Neural crest cell (in vitro differentiated cells): ENCODE measurements around the gene RNF144A. TPM values are rescaled to one million over a fixed set of nuclear protein-coding genes. Genes with fewer than 3 reads are reported as not detected.

Experiments
- DNase-seq: peaks from one replicate; pipeline ENCODE4 v3.0.0; 2021; ENCODE audit warnings: low read depth, mixed read lengths, low spot score
- H3K27ac Mint-ChIP-seq: one replicate; pipeline ENCODE4 v1.8.0; 2021; ENCODE audit warnings: mild to moderate bottlenecking, mixed read lengths; ENCODE audit not compliant: unreplicated experiment
- H3K27me3 Mint-ChIP-seq: 2 replicates; pipeline ENCODE4 v1.8.0; 2021; ENCODE audit warnings: low read depth, mild to moderate bottlenecking, mixed read lengths
- H3K36me3 Mint-ChIP-seq: 2 replicates; pipeline ENCODE4 v1.8.0; 2021; ENCODE audit warnings: low read depth, mild to moderate bottlenecking, mixed read lengths
- H3K4me1 Mint-ChIP-seq: 2 replicates; pipeline ENCODE4 v1.8.0; 2021; ENCODE audit warnings: mixed read lengths
- H3K4me3 Mint-ChIP-seq: one replicate; pipeline ENCODE4 v1.8.0; 2021; ENCODE audit warnings: mild to moderate bottlenecking, mixed read lengths
- H3K9me3 Mint-ChIP-seq: 2 replicates; pipeline ENCODE4 v1.8.0; 2021; ENCODE audit warnings: mixed read lengths
- total RNA-seq: library from RNA; stranded (reverse); gene quantifications from 2 replicates; pipeline ENCODE4 v1.2.1, GENCODE V29; 2021
- TF ChIP-seq, protein P1 (sequence below): fragments of 200-600 bp; sonication (generic); conservative IDR thresholded peaks from 2 replicates; pipeline ENCODE4 v1.5.0; 2021; ENCODE audit warnings: antibody characterized with exemption, mild to moderate bottlenecking

The RNF144A gene
- total RNA-seq, 1 donor from 2014 or later: 49.6 TPM

DNA sequence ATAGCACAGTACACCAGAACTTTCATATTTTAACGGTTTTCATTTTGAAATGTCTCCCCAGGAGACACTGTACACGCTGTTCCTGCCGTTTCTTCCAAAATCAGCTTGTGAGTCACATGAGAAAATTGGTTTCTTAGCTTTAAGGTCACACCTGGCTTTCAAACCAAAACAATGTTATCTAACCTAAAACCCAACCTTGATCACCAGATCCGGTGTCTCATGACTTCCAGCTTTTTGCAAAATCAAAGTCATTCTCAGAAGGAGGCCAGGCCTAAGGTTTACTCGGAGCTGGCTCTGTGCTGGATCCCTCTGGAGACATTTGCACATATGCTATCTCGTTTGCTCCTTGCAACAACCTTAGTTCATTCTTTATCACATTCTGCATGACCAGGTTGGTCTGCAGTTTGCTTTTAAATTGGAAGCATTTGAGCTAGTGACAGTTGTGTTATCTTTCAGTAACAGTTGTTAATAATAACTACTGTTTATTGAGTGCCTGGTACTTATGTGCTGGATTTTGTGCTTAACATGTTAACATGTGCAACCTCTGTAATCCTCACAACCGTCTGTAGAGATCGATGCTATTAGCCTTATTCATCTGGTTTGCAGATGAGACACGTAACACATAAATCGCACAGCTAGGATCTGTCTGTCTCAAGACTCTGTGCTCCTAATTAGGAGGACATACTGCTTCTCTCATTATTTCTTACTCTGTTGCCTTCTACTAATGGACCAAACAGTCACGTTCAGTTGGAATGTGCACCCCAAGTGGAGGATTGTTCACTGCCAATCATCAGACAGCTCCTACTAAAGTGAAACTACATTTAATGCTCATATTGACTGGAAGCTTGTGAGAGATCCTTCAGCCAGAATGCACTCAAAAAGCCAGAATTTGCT is 105.5 kb downstream of the RNF144A start:
- H3K4me3 Mint-ChIP-seq: no peak overlapping the region
- peaks cover 38% of the 10 kb centered on the region for H3K4me1 Mint-ChIP-seq
- no peaks in the 10 kb centered on the region for H3K9me3 Mint-ChIP-seq
- TF ChIP-seq, protein P1, sequence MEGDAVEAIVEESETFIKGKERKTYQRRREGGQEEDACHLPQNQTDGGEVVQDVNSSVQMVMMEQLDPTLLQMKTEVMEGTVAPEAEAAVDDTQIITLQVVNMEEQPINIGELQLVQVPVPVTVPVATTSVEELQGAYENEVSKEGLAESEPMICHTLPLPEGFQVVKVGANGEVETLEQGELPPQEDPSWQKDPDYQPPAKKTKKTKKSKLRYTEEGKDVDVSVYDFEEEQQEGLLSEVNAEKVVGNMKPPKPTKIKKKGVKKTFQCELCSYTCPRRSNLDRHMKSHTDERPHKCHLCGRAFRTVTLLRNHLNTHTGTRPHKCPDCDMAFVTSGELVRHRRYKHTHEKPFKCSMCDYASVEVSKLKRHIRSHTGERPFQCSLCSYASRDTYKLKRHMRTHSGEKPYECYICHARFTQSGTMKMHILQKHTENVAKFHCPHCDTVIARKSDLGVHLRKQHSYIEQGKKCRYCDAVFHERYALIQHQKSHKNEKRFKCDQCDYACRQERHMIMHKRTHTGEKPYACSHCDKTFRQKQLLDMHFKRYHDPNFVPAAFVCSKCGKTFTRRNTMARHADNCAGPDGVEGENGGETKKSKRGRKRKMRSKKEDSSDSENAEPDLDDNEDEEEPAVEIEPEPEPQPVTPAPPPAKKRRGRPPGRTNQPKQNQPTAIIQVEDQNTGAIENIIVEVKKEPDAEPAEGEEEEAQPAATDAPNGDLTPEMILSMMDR: no peak
- no peaks in the 10 kb centered on the region for H3K27me3 Mint-ChIP-seq
- no peak overlapping the region for H3K27ac Mint-ChIP-seq
- H3K36me3 Mint-ChIP-seq: peaks cover 19% of the 10 kb centered on the region
- no peak for DNase-seq

DNA sequence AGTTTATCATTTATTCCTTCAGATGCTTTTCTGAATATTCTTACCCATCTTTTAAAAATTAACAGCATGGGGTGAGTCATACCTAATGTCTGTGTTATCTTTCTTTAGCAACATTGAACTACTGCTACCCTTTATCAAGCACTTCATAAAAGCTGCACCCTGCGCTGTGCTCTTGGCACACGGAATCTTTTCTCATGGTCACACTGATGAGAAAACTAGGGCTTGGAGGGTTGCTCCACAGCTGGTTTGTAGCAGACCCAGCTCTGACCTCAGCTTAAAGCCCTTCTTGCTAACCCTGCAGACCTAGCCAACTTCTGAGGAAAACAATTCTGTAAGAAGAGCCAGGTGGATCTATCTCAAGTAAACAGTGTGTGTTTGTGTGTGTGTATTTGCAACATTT is 106.3 kb downstream of the RNF144A start:
- TF ChIP-seq, protein P1: no peak
- H3K27me3 Mint-ChIP-seq: no peaks in the 10 kb centered on the region
- H3K9me3 Mint-ChIP-seq: no peaks in the 10 kb centered on the region
- H3K4me1 Mint-ChIP-seq: peaks cover 38% of the 10 kb centered on the region
- H3K4me3 Mint-ChIP-seq: no peak overlapping the region
- no peak for DNase-seq
- H3K36me3 Mint-ChIP-seq: peaks cover 17% of the 10 kb centered on the region
- H3K27ac Mint-ChIP-seq: no peak overlapping the region

DNA sequence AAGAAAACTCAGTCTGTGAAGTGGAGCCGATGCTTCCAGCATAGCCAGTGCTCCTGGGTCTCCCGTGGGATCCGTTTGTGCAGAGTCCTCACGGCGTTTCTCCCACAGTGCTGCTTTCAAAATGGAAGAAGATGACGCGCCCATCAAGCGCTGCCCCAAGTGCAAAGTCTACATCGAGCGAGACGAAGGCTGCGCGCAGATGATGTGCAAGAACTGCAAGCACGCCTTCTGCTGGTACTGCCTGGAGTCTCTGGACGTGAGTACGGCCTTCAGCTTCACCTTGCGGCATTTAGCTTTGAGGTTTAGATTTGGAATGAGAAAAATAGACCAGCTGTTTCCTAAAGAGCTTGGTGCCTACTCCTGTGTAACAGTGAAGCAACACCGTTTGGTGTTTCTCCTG is 107.0 kb downstream of the RNF144A start:
- peaks cover 39% of the 10 kb centered on the region for H3K4me1 Mint-ChIP-seq
- H3K27me3 Mint-ChIP-seq: no peaks in the 10 kb centered on the region
- no peak for DNase-seq
- peaks cover 19% of the 10 kb centered on the region for H3K36me3 Mint-ChIP-seq
- no peak overlapping the region for H3K4me3 Mint-ChIP-seq
- H3K27ac Mint-ChIP-seq: no peak overlapping the region
- H3K9me3 Mint-ChIP-seq: no peaks in the 10 kb centered on the region
- TF ChIP-seq, protein P1: no peak

DNA sequence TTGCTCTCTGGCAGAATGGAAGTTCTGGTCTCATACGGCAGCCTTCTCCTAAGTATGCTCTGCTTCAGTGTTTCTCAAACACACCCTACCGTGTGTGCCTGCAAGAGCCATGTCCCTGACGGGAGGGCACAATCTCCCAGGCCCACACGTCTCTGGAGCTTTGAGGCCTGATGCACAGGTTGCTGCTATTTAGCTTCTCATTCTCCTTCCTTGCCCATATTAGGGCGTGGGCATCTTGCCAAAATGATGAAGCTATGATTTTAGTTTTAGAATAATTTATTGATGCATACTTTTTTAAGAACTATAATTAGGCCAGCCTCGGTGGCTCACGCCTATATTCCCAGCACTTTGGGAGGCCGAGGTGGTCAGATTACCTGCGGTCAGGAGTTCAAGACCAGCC is 107.9 kb downstream of the RNF144A start:
- Mint-ChIP-seq H3K4me1 (peaks cover 46% of the 10 kb centered on the region), H3K4me3 (no peak overlapping the region), H3K9me3 (no peaks in the 10 kb centered on the region), H3K36me3 (peaks cover 20% of the 10 kb centered on the region), H3K27me3 (no peaks in the 10 kb centered on the region), H3K27ac (no peak overlapping the region)
- no peak for DNase-seq
- TF ChIP-seq, protein P1: no peak

DNA sequence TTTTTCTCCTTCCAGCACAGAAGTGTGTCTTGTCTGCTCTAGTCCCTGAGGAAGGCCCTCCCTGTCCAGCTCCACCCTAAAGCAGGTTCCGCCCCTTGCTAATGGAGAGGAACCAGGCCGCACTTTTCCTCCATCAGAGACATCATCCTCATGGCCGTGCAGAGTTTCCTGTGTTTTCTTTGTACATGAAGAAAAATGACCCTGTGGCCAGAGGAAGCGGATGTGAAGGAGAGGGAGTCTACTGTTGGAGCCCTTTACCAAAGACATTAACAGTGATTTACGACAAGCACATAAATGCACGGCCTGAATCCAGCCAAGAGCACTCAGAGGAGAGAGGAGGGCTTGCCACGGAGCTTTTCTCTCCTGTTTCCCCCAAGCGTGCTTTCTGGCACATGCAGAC is 109.5 kb downstream of the RNF144A start:
- no peak for DNase-seq
- H3K4me1 Mint-ChIP-seq: peaks cover 52% of the 10 kb centered on the region
- H3K36me3 Mint-ChIP-seq: peaks cover 28% of the 10 kb centered on the region
- TF ChIP-seq, protein P1: no peak
- peak overlapping the region; percentile 32 for H3K27ac Mint-ChIP-seq
- H3K4me3 Mint-ChIP-seq: peak overlapping the region; percentile 61
- H3K9me3 Mint-ChIP-seq: no peaks in the 10 kb centered on the region
- no peaks in the 10 kb centered on the region for H3K27me3 Mint-ChIP-seq
